GM20431 (cell line): ENCODE measurements around the gene KRTAP29-1.

Experiments
- in situ Hi-C: fragments of 300-500 bp; cut with MseI, MboI; formaldehyde crosslinking; loops from one replicate; pipeline ENCODE4 v1.15.0; 2020; ENCODE audit warnings: low sequenced_read_pairs; ENCODE audit not compliant: unreplicated experiment

The KRTAP29-1 gene

GRCh38 chr17:41329279-41329948 lies 26.8 kb upstream of the KRTAP29-1 start:
- in situ Hi-C loops = no loop called here

GRCh38 chr17:41328207-41328606 lies 25.6 kb upstream of the KRTAP29-1 start:
- in situ Hi-C loops = no loop called here

- in situ Hi-C loops = no loop called here
These were observed 24.9 kb upstream of the KRTAP29-1 start for GRCh38 chr17:41327411-41328120.

GRCh38 chr17:41326173-41327145 lies 23.8 kb upstream of the KRTAP29-1 start:
- in situ Hi-C loops = no loop called here

- in situ Hi-C loops = no loop called here
These were observed 23.0 kb upstream of the KRTAP29-1 start for GRCh38 chr17:41325611-41326010.

- in situ Hi-C loops = no loop called here
These were observed 22.5 kb upstream of the KRTAP29-1 start for GRCh38 chr17:41325126-41325525.

GRCh38 chr17:41324180-41325075 lies 21.8 kb upstream of the KRTAP29-1 start:
- in situ Hi-C loops = no loop called here

GRCh38 chr17:41322903-41323895 lies 20.5 kb upstream of the KRTAP29-1 start:
- in situ Hi-C loops = no loop called here

GRCh38 chr17:41322094-41322902 lies 19.6 kb upstream of the KRTAP29-1 start:
- in situ Hi-C loops = no loop called here

- in situ Hi-C loops = no loop called here
These were observed 15.6 kb upstream of the KRTAP29-1 start for GRCh38 chr17:41318231-41318630.

GRCh38 chr17:41315814-41316445 lies 13.3 kb upstream of the KRTAP29-1 start:
- in situ Hi-C loops = no loop called here

GRCh38 chr17:41315204-41315794 lies 12.6 kb upstream of the KRTAP29-1 start, which contains the start of gene KRTAP17-1:
KRTAP17-1 (minus strand) TSS chr17:41315710; CDS start chr17:41315650, 60 bp downstream.
- in situ Hi-C loops = no loop called here

- in situ Hi-C loops = no loop called here
These were observed 8.5 kb upstream of the KRTAP29-1 start for GRCh38 chr17:41311111-41311510.

- in situ Hi-C loops = no loop called here
These were observed 6.3 kb upstream of the KRTAP29-1 start, which contains the start of gene KRTAP16-1 for GRCh38 chr17:41308918-41309359. KRTAP16-1 (minus strand) TSS chr17:41309309; CDS start chr17:41309253, 56 bp downstream.

- in situ Hi-C loops = no loop called here
These were observed 5.7 kb upstream of the KRTAP29-1 start for GRCh38 chr17:41308251-41308917.

- in situ Hi-C loops = no loop called here
These were observed 5.0 kb upstream of the KRTAP29-1 start for GRCh38 chr17:41307647-41308046.
